ENCODE measurements around the gene UMOD. TPM values are rescaled to one million over a fixed set of nuclear protein-coding genes. Genes with fewer than 3 reads are reported as not detected.

Gene UMOD
- total RNA-seq, 1 experiment from 2014 or later, result not detected

- no peaks in the 10 kb centered on the region for H4K20me1 ChIP-seq (ENCODE audit: insufficient read depth, low read depth, low read length)
- no peak overlapping the region for H3K4me2 ChIP-seq (ENCODE audit: low read depth, low read length, poor library complexity, severe bottlenecking)
- no peaks in the 10 kb centered on the region for H3K36me3 ChIP-seq (ENCODE audit: insufficient read depth, low read length)
- H3K9me2 ChIP-seq (replicated peaks; ENCODE audit: insufficient read depth, low read length), result no peaks in the 10 kb centered on the region
- H2AFZ ChIP-seq (ENCODE audit: low read length), result no peak overlapping the region
- H3K9ac ChIP-seq (ENCODE audit: low read length), result no peak overlapping the region
- H3K79me2 ChIP-seq (ENCODE audit: low read length), result no peaks in the 10 kb centered on the region
- no peak overlapping the region for H3K27ac ChIP-seq (ENCODE audit: low read length)
- no peaks in the 10 kb centered on the region for H3K27me3 ChIP-seq (ENCODE audit: low read length)
- H3K4me3 ChIP-seq (ENCODE audit: low read length), result no peak overlapping the region
- H3K9me3 ChIP-seq (ENCODE audit: low read length), result no peaks in the 10 kb centered on the region
- no peak for DNase-seq
- no peaks in the 10 kb centered on the region for H3K4me1 ChIP-seq (ENCODE audit: low read length)
These were observed 864 bp upstream of the UMOD start for GRCh38 chr16:20353379-20353778.

GRCh38 chr16:20349615-20350014 lies 2.9 kb downstream of the UMOD start:
- Histone ChIP-seq H2AFZ (ENCODE audit: low read length) (no peak overlapping the region), H3K27me3 (ENCODE audit: low read length) (no peaks in the 10 kb centered on the region), H3K9ac (ENCODE audit: low read length) (no peak overlapping the region), H3K36me3 (ENCODE audit: insufficient read depth, low read length) (no peaks in the 10 kb centered on the region), H3K9me3 (ENCODE audit: low read length) (no peaks in the 10 kb centered on the region), H3K4me2 (ENCODE audit: low read depth, low read length, poor library complexity, severe bottlenecking) (no peak overlapping the region), H3K27ac (ENCODE audit: low read length) (no peak overlapping the region), H3K9me2 (replicated peaks; ENCODE audit: insufficient read depth, low read length) (no peaks in the 10 kb centered on the region), H4K20me1 (ENCODE audit: insufficient read depth, low read depth, low read length) (no peaks in the 10 kb centered on the region), H3K4me3 (ENCODE audit: low read length) (no peak overlapping the region), H3K4me1 (ENCODE audit: low read length) (no peaks in the 10 kb centered on the region), H3K79me2 (ENCODE audit: low read length) (no peaks in the 10 kb centered on the region)
- no peak for DNase-seq

GRCh38 chr16:20348365-20349185 lies 3.9 kb downstream of the UMOD start:
- no peak overlapping the region for H3K4me2 ChIP-seq (ENCODE audit: low read depth, low read length, poor library complexity, severe bottlenecking)
- H2AFZ ChIP-seq (ENCODE audit: low read length), result no peak overlapping the region
- no peak overlapping the region for H3K27ac ChIP-seq (ENCODE audit: low read length)
- no peaks in the 10 kb centered on the region for H4K20me1 ChIP-seq (ENCODE audit: insufficient read depth, low read depth, low read length)
- no peak overlapping the region for H3K9ac ChIP-seq (ENCODE audit: low read length)
- no peaks in the 10 kb centered on the region for H3K79me2 ChIP-seq (ENCODE audit: low read length)
- H3K9me2 ChIP-seq (replicated peaks; ENCODE audit: insufficient read depth, low read length), result no peaks in the 10 kb centered on the region
- H3K9me3 ChIP-seq (ENCODE audit: low read length), result no peaks in the 10 kb centered on the region
- H3K4me3 ChIP-seq (ENCODE audit: low read length), result no peak overlapping the region
- no peak for DNase-seq
- no peaks in the 10 kb centered on the region for H3K4me1 ChIP-seq (ENCODE audit: low read length)
- no peaks in the 10 kb centered on the region for H3K27me3 ChIP-seq (ENCODE audit: low read length)
- H3K36me3 ChIP-seq (ENCODE audit: insufficient read depth, low read length), result no peaks in the 10 kb centered on the region

- no peak for DNase-seq
- no peaks in the 10 kb centered on the region for H3K36me3 ChIP-seq (ENCODE audit: insufficient read depth, low read length)
- H3K4me3 ChIP-seq (ENCODE audit: low read length), result no peak overlapping the region
- no peak overlapping the region for H3K9ac ChIP-seq (ENCODE audit: low read length)
- no peak overlapping the region for H2AFZ ChIP-seq (ENCODE audit: low read length)
- no peaks in the 10 kb centered on the region for H3K27me3 ChIP-seq (ENCODE audit: low read length)
- no peaks in the 10 kb centered on the region for H3K79me2 ChIP-seq (ENCODE audit: low read length)
- H3K9me2 ChIP-seq (replicated peaks; ENCODE audit: insufficient read depth, low read length), result no peaks in the 10 kb centered on the region
- H3K27ac ChIP-seq (ENCODE audit: low read length), result no peak overlapping the region
- no peaks in the 10 kb centered on the region for H4K20me1 ChIP-seq (ENCODE audit: insufficient read depth, low read depth, low read length)
- no peaks in the 10 kb centered on the region for H3K9me3 ChIP-seq (ENCODE audit: low read length)
- H3K4me1 ChIP-seq (ENCODE audit: low read length), result no peaks in the 10 kb centered on the region
- H3K4me2 ChIP-seq (ENCODE audit: low read depth, low read length, poor library complexity, severe bottlenecking), result no peak overlapping the region
These were observed 4.7 kb downstream of the UMOD start for GRCh38 chr16:20347666-20348364.

GRCh38 chr16:20344611-20345010 lies 7.9 kb downstream of the UMOD start:
- Histone ChIP-seq H3K4me3 (ENCODE audit: low read length) (no peak overlapping the region), H3K9me3 (ENCODE audit: low read length) (no peaks in the 10 kb centered on the region), H3K9ac (ENCODE audit: low read length) (no peak overlapping the region), H3K27ac (ENCODE audit: low read length) (no peak overlapping the region), H3K79me2 (ENCODE audit: low read length) (no peaks in the 10 kb centered on the region), H3K4me1 (ENCODE audit: low read length) (no peaks in the 10 kb centered on the region), H3K36me3 (ENCODE audit: insufficient read depth, low read length) (no peaks in the 10 kb centered on the region), H4K20me1 (ENCODE audit: insufficient read depth, low read depth, low read length) (no peaks in the 10 kb centered on the region), H2AFZ (ENCODE audit: low read length) (no peak overlapping the region), H3K9me2 (replicated peaks; ENCODE audit: insufficient read depth, low read length) (no peaks in the 10 kb centered on the region), H3K4me2 (ENCODE audit: low read depth, low read length, poor library complexity, severe bottlenecking) (no peak overlapping the region), H3K27me3 (ENCODE audit: low read length) (no peaks in the 10 kb centered on the region)
- DNase-seq, result no peak

- no peaks in the 10 kb centered on the region for H3K36me3 ChIP-seq (ENCODE audit: insufficient read depth, low read length)
- no peak overlapping the region for H3K4me3 ChIP-seq (ENCODE audit: low read length)
- no peak overlapping the region for H3K9ac ChIP-seq (ENCODE audit: low read length)
- no peaks in the 10 kb centered on the region for H4K20me1 ChIP-seq (ENCODE audit: insufficient read depth, low read depth, low read length)
- no peak for DNase-seq
- no peaks in the 10 kb centered on the region for H3K79me2 ChIP-seq (ENCODE audit: low read length)
- no peak overlapping the region for H3K27ac ChIP-seq (ENCODE audit: low read length)
- H2AFZ ChIP-seq (ENCODE audit: low read length), result no peak overlapping the region
- H3K9me2 ChIP-seq (replicated peaks; ENCODE audit: insufficient read depth, low read length), result no peaks in the 10 kb centered on the region
- no peaks in the 10 kb centered on the region for H3K4me1 ChIP-seq (ENCODE audit: low read length)
- no peak overlapping the region for H3K4me2 ChIP-seq (ENCODE audit: low read depth, low read length, poor library complexity, severe bottlenecking)
- no peaks in the 10 kb centered on the region for H3K27me3 ChIP-seq (ENCODE audit: low read length)
- H3K9me3 ChIP-seq (ENCODE audit: low read length), result no peaks in the 10 kb centered on the region
These were observed 12.8 kb downstream of the UMOD start for GRCh38 chr16:20339744-20340143.

GRCh38 chr16:20336955-20337354 lies 15.6 kb downstream of the UMOD start:
- Histone ChIP-seq H3K27me3 (ENCODE audit: low read length) (no peaks in the 10 kb centered on the region), H3K4me1 (ENCODE audit: low read length) (no peaks in the 10 kb centered on the region), H3K9me2 (replicated peaks; ENCODE audit: insufficient read depth, low read length) (no peaks in the 10 kb centered on the region), H3K4me2 (ENCODE audit: low read depth, low read length, poor library complexity, severe bottlenecking) (no peak overlapping the region), H3K9ac (ENCODE audit: low read length) (no peak overlapping the region), H4K20me1 (ENCODE audit: insufficient read depth, low read depth, low read length) (no peaks in the 10 kb centered on the region), H3K36me3 (ENCODE audit: insufficient read depth, low read length) (no peaks in the 10 kb centered on the region), H3K79me2 (ENCODE audit: low read length) (no peaks in the 10 kb centered on the region), H3K27ac (ENCODE audit: low read length) (no peak overlapping the region), H3K9me3 (ENCODE audit: low read length) (no peaks in the 10 kb centered on the region), H2AFZ (ENCODE audit: low read length) (no peak overlapping the region), H3K4me3 (ENCODE audit: low read length) (no peak overlapping the region)
- DNase-seq, result no peak

GRCh38 chr16:20334396-20334795 lies 18.1 kb downstream of the UMOD start:
- no peaks in the 10 kb centered on the region for H4K20me1 ChIP-seq (ENCODE audit: insufficient read depth, low read depth, low read length)
- H3K9me2 ChIP-seq (replicated peaks; ENCODE audit: insufficient read depth, low read length), result no peaks in the 10 kb centered on the region
- no peaks in the 10 kb centered on the region for H3K9me3 ChIP-seq (ENCODE audit: low read length)
- no peaks in the 10 kb centered on the region for H3K79me2 ChIP-seq (ENCODE audit: low read length)
- no peaks in the 10 kb centered on the region for H3K27me3 ChIP-seq (ENCODE audit: low read length)
- H3K9ac ChIP-seq (ENCODE audit: low read length), result no peak overlapping the region
- no peak for DNase-seq
- no peaks in the 10 kb centered on the region for H3K36me3 ChIP-seq (ENCODE audit: insufficient read depth, low read length)
- H2AFZ ChIP-seq (ENCODE audit: low read length), result no peak overlapping the region
- no peak overlapping the region for H3K4me2 ChIP-seq (ENCODE audit: low read depth, low read length, poor library complexity, severe bottlenecking)
- H3K27ac ChIP-seq (ENCODE audit: low read length), result no peak overlapping the region
- H3K4me1 ChIP-seq (ENCODE audit: low read length), result no peaks in the 10 kb centered on the region
- H3K4me3 ChIP-seq (ENCODE audit: low read length), result no peak overlapping the region
